HFF-Myc (cell line): ENCODE results near the gene AFAP1.

Experiments
- DNase-seq: peaks from one replicate; pipeline ENCODE4 v3.0.0-alpha.2; 2011; ENCODE audit warnings: low read depth; ENCODE audit errors: extremely low read depth
- H3K4me3 ChIP-seq: replicated peaks from 2 replicates; pipeline ENCODE4 v1.5.1; 2011; ENCODE audit warnings: low read depth, mild to moderate bottlenecking, control low read depth, low read length
- CTCF ChIP-seq: IDR thresholded peaks from 2 replicates; pipeline ENCODE4 v1.5.1; 2012; ENCODE audit warnings: mild to moderate bottlenecking, low read depth, low read length, control low read depth; ENCODE audit errors: missing control alignments

Gene AFAP1

GRCh38 chr4:7964459-7964858 is 24.8 kb upstream of the AFAP1 start:
- no peak for TF ChIP-seq CTCF
- no peak overlapping the region for H3K4me3 ChIP-seq
- DNase-seq, result no peak

GRCh38 chr4:7963691-7964090 is 24.0 kb upstream of the AFAP1 start:
- no peak for TF ChIP-seq CTCF
- no peak overlapping the region for H3K4me3 ChIP-seq
- DNase-seq, result no peak

GRCh38 chr4:7962609-7963508 is 23.2 kb upstream of the AFAP1 start:
- no peak for TF ChIP-seq CTCF
- no peak overlapping the region for H3K4me3 ChIP-seq
- no peak for DNase-seq

- peak; percentile 99 for DNase-seq
- no peak overlapping the region for H3K4me3 ChIP-seq
- TF ChIP-seq CTCF, result no peak
Measured at GRCh38 chr4:7960790-7961655, 21.4 kb upstream of the AFAP1 start.

- no peak for DNase-seq
- TF ChIP-seq CTCF, result no peak
- no peak overlapping the region for H3K4me3 ChIP-seq
Measured at GRCh38 chr4:7960017-7960789, 20.5 kb upstream of the AFAP1 start.

GRCh38 chr4:7959078-7959477 is 19.4 kb upstream of the AFAP1 start:
- no peak for DNase-seq
- TF ChIP-seq CTCF, result no peak

More at GRCh38 chr4:7959078-7959477, 19.4 kb upstream of the AFAP1 start:
- no peak overlapping the region for H3K4me3 ChIP-seq
